ENCODE data around the gene AATK. TPM values are rescaled to one million over a fixed set of nuclear protein-coding genes. Genes with fewer than 3 reads are reported as not detected.

The AATK gene
- total and polyA plus RNA-seq, 2 donors (not counting 3 experiments of a cell fraction or from before 2014, with no cell fraction given): 0.69 to 1.00 TPM

DNA sequence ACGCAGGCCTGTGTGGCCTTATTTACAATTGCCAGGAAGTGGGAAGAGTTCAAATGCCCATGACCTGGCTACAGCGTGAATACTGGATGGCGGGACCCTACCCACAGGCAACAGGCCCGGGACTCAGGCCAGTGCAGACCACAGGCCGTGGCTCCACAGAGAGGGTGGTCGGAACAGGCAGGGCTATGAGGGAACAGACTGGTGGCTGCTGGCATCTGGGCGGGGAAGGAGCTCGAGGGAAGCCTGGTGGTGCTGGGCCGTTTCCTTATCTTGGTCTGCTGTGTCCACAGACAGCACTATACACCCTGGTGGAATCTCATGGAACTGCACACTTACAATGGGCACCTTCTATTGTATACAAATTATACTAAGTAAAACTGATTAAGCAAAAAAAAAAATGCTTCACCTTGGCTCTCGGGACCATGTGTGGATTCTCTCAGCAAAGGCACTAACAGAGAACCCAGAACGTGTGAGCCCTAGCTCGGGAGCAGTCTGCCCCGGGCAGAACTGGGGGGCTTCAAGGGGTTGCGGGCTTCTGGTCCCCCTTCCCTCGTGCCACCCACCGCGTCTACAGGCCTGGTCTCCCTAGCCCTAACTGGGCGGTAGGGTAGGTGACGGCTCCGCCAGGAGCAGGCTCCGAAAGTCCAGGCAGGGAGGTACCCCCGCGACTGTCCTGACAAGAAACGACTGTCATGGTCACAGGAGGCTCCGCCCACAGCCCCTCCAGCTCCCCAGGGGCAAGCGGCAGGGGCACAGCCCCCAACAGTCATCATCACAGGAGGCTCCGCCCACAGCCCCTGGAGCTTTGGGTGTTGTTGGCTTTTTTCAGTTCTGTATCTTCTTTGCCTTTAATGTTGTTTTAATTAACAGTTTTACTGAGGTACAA lies 34.9 kb upstream of the AATK start:
- peak; percentile 78 for FAIRE-seq
- POLR2A ChIA-PET: no interaction called here

More for the DNA sequence above, 34.9 kb upstream of the AATK start:
- no peak overlapping the region for H2AFZ ChIP-seq (ENCODE audit: low read depth, low read length)
- H3K79me2 ChIP-seq (ENCODE audit: control insufficient read depth, insufficient read depth, low read length): no peaks in the 10 kb centered on the region
- intact Hi-C loops (cut with micrococcal nuclease): loop anchor here (1.0 kb wide), 1 partner anchor 59 kb away; no protein-coding TSS in a partner anchor
- H4K20me1 ChIP-seq (replicated peaks; ENCODE audit: control insufficient read depth, extremely low read depth, insufficient read depth, low read length): no peaks in the 10 kb centered on the region
- no peaks in the 10 kb centered on the region for H3K36me3 ChIP-seq (ENCODE audit: control insufficient read depth in 2 of 2, extremely low read depth in 1 of 2, insufficient read depth in 2 of 2, low read length in 2 of 2)
- TF ChIP-seq GATA2 (IDR thresholded peaks at IDR 0.05; ENCODE audit: insufficient read depth, insufficient read length, low read depth, low read length) (no peak), JUN (IDR thresholded peaks at IDR 0.05; ENCODE audit: borderline replicate concordance, insufficient read depth, insufficient read length, low read depth) (no peak)
- TF ChIP-seq, protein P1, sequence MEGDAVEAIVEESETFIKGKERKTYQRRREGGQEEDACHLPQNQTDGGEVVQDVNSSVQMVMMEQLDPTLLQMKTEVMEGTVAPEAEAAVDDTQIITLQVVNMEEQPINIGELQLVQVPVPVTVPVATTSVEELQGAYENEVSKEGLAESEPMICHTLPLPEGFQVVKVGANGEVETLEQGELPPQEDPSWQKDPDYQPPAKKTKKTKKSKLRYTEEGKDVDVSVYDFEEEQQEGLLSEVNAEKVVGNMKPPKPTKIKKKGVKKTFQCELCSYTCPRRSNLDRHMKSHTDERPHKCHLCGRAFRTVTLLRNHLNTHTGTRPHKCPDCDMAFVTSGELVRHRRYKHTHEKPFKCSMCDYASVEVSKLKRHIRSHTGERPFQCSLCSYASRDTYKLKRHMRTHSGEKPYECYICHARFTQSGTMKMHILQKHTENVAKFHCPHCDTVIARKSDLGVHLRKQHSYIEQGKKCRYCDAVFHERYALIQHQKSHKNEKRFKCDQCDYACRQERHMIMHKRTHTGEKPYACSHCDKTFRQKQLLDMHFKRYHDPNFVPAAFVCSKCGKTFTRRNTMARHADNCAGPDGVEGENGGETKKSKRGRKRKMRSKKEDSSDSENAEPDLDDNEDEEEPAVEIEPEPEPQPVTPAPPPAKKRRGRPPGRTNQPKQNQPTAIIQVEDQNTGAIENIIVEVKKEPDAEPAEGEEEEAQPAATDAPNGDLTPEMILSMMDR (IDR thresholded peaks at IDR 0.05; ENCODE audit: extremely low read depth in 1 of 2, insufficient read depth in 1 of 2, low read depth in 1 of 2, low read length in 2 of 2): peak; percentile 63 to 73
- TF ChIP-seq, protein P2, sequence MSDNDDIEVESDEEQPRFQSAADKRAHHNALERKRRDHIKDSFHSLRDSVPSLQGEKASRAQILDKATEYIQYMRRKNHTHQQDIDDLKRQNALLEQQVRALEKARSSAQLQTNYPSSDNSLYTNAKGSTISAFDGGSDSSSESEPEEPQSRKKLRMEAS (IDR thresholded peaks at IDR 0.05; ENCODE audit: insufficient read depth, insufficient read length): no peak
- DNase-seq (ENCODE audit: low read depth, low spot score): peak; percentile 76
- no peak overlapping the region for H3K9ac ChIP-seq (replicated peaks; ENCODE audit: extremely low read depth, insufficient read depth, low read length)
- CTCF ChIA-PET: interaction anchor here (0.6 to 4.4 kb wide), 21 partner anchors 10 to 304 kb away, joined by 3 to 91 read pairs (median 4); partner anchors contain the start of genes CEP131, NDUFAF8 and TEPSIN
- dilution Hi-C loops (cut with MboI; ENCODE audit: extremely low pct_ligation_motif_present, low sequenced_read_pairs): no loop called here
- no peaks in the 10 kb centered on the region for H3K9me1 ChIP-seq (replicated peaks; ENCODE audit: control insufficient read depth, extremely low read depth, insufficient read depth, low read length)
- no peak overlapping the region for H3K27ac ChIP-seq (ENCODE audit: insufficient read depth, low read depth, low read length)
- H3K9me3 ChIP-seq (replicated peaks; ENCODE audit: control insufficient read depth, insufficient read depth, low read length): no peaks in the 10 kb centered on the region
- no peaks in the 10 kb centered on the region for H3K27me3 ChIP-seq (ENCODE audit: control insufficient read depth in 2 of 2, insufficient read depth in 2 of 2, low read length in 2 of 2)
- no TSS peak for BruUV-seq (replicated peaks)
- no peak overlapping the region for H3K4me2 ChIP-seq (ENCODE audit: insufficient read depth, low read length)
- H3K4me3 ChIP-seq (replicated peaks in 1 of 3; ENCODE audit: insufficient read depth in 1 of 3, low read depth in 1 of 3, low read length in 3 of 3): no peak overlapping the region
- H3K4me1 ChIP-seq (ENCODE audit: control insufficient read depth, extremely low read depth, insufficient read depth, low read length): no peaks in the 10 kb centered on the region

Data from endothelial cell of umbilical vein (primary cell).